EH (cell line): ENCODE measurements around the gene CALB2.
A peak's percentile ranks its signal among the peaks of the same experiment; 100 is the strongest.

Experiments used
- DNase-seq: peaks from one replicate; pipeline ENCODE4 v3.0.0-alpha.2; 2015; ENCODE audit warnings: low read depth

The CALB2 gene

DNA sequence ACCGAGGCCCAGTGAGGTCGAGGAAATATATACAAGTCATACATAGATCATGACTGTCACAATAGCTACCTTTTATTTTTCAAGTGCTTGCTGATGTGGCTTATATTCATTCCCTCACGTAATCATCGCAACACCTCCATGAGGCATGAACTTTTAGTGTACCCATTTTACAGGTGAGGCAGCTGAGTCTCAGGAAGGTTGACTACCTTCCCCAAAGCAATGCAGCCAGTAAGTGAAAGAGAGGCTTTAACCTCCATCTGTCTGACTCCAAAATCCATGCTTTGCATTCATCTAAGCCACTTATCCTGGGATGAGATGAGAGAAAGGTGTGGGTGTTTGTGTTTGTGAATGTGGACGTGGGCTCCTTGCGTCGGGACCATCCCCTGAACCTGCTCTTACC is 30.8 kb downstream of the CALB2 start:
- DNase-seq = no peak

DNA sequence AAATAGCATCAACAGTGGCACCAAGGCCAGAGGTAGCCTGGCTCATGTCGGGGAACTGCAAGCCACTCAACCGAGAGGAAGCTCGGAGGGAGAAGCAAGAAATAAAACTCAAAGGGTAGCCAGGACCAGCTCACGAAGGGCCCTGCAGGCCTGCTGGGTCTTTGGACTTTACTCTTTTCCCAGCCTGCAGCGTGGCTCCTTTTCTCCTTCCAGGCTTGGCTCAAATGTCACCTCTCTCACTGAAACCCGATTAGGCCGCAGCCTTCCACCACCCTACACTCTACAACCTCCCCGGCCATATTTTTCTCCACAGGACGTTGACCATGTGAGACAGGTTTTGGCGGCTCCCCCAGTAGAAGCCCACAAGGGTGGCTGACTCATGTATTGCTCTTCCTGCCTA is 38.1 kb downstream of the CALB2 start:
- DNase-seq = no peak

DNA sequence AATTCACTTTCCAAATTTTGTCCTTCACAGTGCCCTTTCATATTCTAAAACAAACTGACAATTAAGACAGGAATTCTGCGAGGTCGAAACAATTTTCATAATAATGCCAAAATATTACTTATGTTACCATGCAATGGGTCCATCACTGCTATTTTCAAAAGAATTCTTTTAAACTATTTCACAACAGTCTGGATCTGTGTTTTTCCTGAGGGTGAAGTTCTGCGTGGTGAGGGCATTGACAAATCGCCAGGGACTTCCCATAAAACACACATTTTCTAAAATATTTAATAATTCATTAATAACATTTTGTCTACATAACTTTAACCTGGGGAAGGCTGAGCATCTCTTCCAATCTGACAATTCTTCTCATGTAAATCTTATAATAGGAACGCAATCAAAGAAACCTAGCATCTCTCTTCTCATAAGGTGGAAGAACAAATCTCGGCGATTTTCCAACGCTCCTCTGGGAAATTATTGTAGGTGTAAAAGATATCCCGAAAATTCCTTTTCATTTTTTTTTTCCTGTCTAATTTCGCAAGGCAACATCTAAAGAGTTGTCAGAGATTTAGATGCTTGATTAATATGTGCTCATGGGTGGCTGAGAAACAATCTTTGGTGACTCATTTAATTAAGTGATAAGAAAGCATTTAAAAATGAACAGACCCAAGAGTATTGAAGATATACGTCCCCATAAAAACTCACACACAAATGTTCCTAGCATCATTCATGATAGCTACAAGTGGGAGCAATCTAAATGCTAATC is 41.5 kb downstream of the CALB2 start:
- DNase-seq = no peak

DNA sequence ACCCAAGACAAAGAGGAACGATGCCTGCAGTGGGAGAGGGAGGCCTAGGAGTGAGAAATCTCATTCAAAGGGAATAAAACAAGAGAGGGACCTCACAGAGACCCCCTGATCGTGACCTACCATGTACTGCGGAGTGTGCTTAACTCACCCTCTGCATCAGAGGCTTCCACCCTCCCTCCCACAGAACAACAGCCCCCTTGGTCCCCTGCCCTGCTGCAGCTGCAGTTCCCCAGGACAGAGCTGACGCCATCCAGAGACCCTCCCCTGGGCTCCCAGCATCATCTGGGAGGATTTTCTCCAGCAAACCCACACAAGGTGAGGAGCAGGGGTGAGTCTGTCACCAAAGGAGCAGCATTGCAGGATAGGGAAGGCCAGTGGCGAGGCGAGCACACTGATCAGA is 43.5 kb downstream of the CALB2 start:
- DNase-seq = no peak

- no peak for DNase-seq
Observed at GRCh38 chr16:71402674-71403073, 44.2 kb downstream of the CALB2 start.

DNA sequence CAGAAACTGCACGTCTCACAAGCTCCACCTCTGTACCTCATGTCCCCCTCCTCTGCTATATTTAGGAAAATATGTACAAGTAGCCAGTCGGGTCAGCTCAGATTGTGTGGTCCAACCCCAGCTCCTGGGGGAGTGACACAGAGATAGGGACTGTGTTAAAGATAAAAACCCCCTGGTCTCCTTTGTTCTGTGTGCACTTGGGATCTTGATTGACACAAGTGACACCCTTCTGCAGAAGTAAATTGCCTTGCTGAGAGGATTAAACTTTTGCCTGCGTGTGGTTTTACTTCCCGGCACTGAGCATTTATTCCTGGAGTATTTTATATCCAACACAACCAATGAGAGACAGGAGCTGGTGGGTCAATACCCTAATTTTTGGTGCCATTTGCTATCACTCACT is 45.8 kb downstream of the CALB2 start:
- no peak for DNase-seq

- DNase-seq = no peak
Observed at GRCh38 chr16:71406316-71406715, 47.8 kb downstream of the CALB2 start.

DNA sequence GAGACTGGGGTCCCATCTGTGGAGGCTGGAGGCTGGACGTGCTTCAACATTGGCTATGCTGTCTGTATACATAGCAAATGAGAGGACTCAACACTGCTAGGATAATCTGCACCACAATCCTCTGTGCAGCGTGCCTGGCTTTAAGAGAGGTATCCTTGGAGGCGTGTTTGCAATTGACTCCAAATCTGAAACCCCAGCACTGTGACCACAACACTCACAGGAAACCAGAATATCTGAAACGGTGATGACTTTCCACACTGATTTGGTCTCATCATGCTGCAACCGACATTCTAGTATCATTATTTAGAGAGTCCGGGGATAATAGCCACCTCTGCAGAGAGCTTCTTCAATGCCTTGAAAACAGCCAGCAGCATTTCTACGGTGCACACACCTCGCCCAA is 48.2 kb downstream of the CALB2 start:
- DNase-seq = no peak

GRCh38 chr16:71407731-71408130 is 49.2 kb downstream of the CALB2 start:
- no peak for DNase-seq

DNA sequence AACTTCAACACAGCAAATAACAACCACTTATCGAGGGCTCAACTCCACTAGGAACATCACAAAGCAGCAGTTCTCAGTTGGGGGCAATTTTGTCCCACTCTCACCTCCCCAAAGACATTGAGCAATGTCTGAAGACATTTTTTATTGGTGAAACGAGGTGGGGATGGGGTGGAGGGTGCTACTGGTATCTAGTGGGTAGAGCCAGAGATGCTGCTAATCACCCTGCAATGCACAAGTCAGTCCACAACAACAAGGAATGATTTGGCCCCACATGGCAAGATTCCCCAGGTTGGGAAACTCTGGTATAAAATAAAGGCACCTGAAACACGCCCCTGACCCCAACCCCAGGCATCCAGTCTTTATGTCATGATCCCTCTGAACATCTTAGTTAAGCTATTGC is 50.0 kb downstream of the CALB2 start:
- DNase-seq = no peak

DNA sequence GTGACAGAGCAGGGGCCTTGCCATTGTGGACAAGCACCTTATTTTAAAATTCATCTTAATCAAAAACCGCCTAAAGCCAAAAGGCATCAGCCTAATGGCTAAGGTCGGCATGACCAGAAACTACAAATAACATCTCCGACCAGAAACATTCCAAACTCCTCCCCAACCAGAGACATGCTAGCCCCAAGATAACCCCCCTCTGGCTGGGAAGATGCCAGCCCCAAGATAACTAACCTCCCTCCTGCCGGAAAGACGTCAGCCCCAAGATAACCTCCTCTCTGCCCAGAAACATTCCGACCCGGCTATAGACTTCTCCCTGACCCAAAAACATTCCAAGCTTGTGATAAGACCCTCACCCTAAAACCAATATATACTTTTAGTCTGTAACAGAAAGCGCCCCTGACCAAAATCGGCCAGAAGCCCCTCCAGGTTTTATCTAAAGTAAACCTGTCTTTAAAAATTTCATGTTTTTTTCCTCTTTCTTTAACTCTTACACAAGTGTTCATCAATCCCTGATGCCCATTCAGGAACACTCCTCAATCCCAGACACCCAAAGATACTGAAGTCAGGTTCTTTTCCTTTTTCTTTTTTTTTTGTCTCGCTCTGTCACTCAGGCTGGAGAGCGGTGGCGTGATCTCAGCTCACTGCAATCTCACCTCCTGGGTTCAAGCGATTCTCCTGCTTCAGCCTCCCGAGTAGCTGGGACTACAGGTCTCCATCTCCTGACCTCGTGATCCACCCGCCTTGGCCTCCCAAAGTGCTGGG is 50.7 kb downstream of the CALB2 start:
- no peak for DNase-seq

DNA sequence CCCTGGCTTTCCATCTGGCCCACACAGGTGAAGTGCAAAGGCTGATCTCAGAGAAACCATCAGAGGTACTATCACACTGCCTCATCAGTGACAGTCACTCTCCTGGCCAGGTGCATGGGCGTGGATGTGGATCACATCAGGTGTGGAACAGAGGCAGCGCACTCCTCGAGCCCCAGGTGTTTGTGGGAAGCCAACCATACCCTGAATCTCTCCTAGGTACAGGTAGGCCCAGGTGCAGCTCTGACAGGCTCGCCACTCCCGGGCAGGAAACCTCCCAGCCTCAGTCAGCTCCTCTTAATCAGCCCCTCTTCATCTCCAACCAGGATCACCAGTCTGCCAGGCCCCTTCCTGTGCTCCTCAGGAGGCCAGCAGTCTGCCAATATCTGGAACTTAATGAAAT is 51.6 kb downstream of the CALB2 start:
- no peak for DNase-seq

DNA sequence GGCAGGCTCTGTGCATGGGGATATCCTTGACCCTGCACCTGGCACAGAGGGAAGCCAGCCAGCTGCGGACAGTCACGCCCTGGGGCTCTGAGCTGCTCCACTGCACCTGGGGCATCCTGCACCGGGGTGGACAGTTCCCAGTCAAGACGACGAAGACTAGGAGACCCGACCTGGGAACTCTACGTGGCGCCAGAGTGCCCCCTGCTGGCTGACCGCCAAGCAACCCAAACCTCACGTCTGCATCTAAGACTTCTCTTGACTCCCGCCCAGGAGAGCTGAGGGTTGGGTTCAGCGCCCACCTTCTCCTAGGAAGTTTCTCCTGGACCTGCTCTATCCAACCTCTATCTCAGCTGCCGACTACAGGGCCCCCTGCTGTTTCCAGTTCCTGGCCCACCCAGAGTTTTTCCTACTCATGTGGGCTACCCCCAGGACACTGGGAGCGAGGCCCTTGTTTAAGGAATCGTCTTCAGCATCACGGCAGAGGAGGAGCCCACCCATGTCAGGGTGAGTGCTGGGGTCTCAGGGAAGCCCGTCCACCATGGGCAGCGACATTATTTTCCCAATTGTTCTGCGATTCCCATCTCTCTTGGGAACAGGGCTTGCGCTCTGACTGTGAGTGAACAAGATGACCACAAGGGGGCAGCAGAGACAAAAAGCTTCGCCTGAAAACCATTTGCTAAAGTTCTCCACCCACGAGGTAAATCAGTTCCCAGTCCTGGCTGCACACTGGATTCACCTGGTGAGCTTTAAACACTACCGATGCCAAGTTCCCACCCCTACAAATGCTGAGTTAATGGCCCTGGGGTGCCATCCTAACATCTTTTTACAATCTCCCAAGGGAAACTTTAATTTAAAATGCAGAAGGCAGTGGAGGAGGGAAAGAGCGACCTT is 54.0 kb downstream of the CALB2 start:
- DNase-seq = peak; percentile 69

GRCh38 chr16:71413341-71413740 is 54.8 kb downstream of the CALB2 start:
- DNase-seq = no peak

DNA sequence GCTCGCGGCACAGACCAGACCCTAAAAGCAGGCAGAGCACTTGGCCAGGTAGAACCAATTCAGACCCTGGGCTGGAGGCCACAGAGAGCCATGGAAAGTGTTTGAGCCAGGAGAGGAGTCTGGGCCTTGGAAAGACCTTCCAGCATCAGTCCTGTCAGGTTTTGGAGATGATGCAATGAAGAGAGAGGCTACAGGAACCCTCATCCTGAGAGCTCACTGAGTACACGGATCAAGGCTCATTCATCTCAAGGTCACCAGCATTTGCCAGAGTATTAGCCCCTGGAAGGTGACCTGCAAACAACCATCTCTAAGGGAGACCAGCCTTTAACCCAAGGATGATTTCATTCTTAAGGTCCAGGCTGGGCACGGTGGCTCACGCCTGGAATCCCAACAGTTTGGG is 55.5 kb downstream of the CALB2 start:
- no peak for DNase-seq

DNA sequence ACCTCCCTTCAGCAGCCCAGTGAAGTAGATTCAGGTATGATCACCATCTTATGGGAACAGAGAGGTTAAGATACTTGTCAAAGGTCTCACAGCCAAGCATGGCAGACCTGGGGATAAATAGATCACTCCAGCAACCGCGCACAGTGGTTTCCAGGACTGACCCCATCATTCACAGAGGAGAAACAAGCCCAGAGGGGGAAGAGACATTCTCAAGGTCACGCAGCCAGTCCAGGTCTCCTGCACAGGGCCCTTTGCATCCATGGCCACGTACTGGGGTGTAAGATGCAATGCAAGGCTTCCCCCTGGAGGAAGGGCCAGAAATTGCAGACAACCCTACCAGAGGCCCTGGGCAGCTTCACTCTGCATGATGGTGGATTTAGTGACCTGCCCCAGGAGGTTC is 63.4 kb downstream of the CALB2 start:
- DNase-seq = peak; percentile 15

- DNase-seq = no peak
Observed at GRCh38 chr16:71423016-71423415, 64.5 kb downstream of the CALB2 start.

DNA sequence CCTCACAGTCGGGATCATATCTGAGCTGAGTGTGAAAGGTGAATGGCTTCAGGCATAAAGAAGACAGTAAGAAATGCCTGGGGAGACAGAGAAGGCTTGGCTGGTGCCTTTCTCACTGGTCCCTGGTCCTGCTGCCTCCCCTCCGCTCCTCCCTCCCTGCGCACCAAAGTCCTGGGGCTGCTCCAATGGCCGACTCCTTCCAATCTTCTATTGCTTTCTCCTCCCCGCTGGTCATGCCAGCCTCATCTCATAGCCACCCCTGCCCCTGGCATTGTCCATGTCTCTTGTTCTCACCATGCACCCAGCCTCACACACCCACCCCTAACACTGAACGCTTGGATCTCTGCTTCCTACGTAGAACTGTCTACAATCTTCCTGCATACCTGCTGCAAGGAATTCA is 65.3 kb downstream of the CALB2 start:
- DNase-seq = no peak

DNA sequence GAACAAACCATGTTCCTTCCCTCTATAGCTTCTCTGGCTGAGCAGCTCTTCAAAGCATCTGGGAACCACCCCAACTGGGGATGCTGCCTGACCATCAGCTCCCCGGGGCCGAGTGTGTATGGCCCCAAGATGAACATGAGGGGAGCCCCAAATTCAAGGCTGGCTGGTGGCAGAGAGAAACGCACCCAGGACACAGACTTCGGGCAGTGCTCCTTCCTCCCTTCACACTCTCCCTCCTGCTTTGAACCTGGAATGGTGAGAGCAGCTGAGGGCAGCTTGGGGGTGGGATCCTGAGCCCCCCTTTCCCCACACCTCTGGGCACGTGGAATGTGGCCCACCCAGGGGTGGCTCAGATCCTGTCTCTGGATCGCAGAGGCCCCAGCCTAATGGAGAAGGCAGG is 66.1 kb downstream of the CALB2 start:
- DNase-seq = no peak

GRCh38 chr16:71425746-71426068 is 67.2 kb downstream of the CALB2 start:
- DNase-seq = no peak

- DNase-seq = peak; percentile 72
Observed at GRCh38 chr16:71426069-71426879, 67.8 kb downstream of the CALB2 start.
